NCI-H2029 treated with DMSO at 0.1 percent for 48 hours (cell line): ENCODE data around the gene DPYSL4.

Experiments used
- DNase-seq: peaks from one replicate; lab custom pipeline; 2025; lab: John Stamatoyannopoulos, UW

Gene DPYSL4

GRCh38 chr10:132228616-132229015 lies 41.9 kb downstream of the DPYSL4 start:
- no peak for DNase-seq

GRCh38 chr10:132229096-132229495 lies 42.3 kb downstream of the DPYSL4 start:
- no peak for DNase-seq

GRCh38 chr10:132229834-132230556 lies 43.2 kb downstream of the DPYSL4 start:
- DNase-seq, result peak; percentile 12

- no peak for DNase-seq
Observed at GRCh38 chr10:132230557-132231210, 43.9 kb downstream of the DPYSL4 start.

GRCh38 chr10:132231656-132232022 lies 44.9 kb downstream of the DPYSL4 start:
- DNase-seq, result no peak

GRCh38 chr10:132232023-132232951 lies 45.5 kb downstream of the DPYSL4 start:
- no peak for DNase-seq

- DNase-seq, result no peak
Observed at GRCh38 chr10:132232981-132233380, 46.2 kb downstream of the DPYSL4 start.

- no peak for DNase-seq
Observed at GRCh38 chr10:132233501-132234085, 46.8 kb downstream of the DPYSL4 start.

GRCh38 chr10:132234860-132235259 lies 48.1 kb downstream of the DPYSL4 start:
- DNase-seq, result no peak

GRCh38 chr10:132236161-132236560 lies 49.4 kb downstream of the DPYSL4 start:
- DNase-seq, result no peak

- no peak for DNase-seq
Observed at GRCh38 chr10:132236881-132237280, 50.1 kb downstream of the DPYSL4 start.

- no peak for DNase-seq
Observed at GRCh38 chr10:132237396-132237795, 50.6 kb downstream of the DPYSL4 start.

GRCh38 chr10:132237871-132238270 lies 51.1 kb downstream of the DPYSL4 start:
- DNase-seq, result no peak

- DNase-seq, result no peak
Observed at GRCh38 chr10:132238371-132239125, 51.8 kb downstream of the DPYSL4 start.

GRCh38 chr10:132239126-132240031 lies 52.6 kb downstream of the DPYSL4 start:
- no peak for DNase-seq

GRCh38 chr10:132240156-132240555 lies 53.4 kb downstream of the DPYSL4 start:
- DNase-seq, result no peak

- no peak for DNase-seq
Observed at GRCh38 chr10:132240581-132240980, 53.8 kb downstream of the DPYSL4 start.

- DNase-seq, result no peak
Observed at GRCh38 chr10:132241086-132241485, 54.3 kb downstream of the DPYSL4 start.

- no peak for DNase-seq
Observed at GRCh38 chr10:132241496-132241895, 54.7 kb downstream of the DPYSL4 start.

- no peak for DNase-seq
Observed at GRCh38 chr10:132242103-132242840, 55.5 kb downstream of the DPYSL4 start.
